ENCODE data around the gene SETMAR. TPM values are rescaled to one million over a fixed set of nuclear protein-coding genes. Genes with fewer than 3 reads are reported as not detected.

SETMAR gene
- total and polyA plus RNA-seq, 2 donors from 2014 or later, result 16.0 to 21.4 TPM

DNA sequence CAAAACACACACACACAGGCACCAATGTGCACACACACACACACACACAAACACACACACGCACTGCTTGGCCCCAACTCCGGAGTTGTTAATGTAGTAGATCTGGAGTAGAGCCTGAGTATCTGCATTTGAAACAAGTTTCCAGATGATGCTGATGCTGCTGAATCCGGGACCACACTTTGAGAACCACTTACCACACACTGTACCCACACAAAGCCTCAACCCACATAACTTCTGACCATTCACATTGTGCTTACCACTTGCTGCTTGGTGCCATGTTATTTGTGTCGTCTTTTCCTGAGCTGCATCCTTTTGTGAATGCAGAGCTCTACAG is 36.9 kb downstream of the SETMAR start:
- Histone ChIP-seq H3K9ac (ENCODE audit: low read length in 3 of 3) (no peak overlapping the region), H3K4me3 (ENCODE audit: low read length in 3 of 3) (no peak overlapping the region), H3K27me3 (ENCODE audit: control insufficient read depth, insufficient read depth, low read length) (no peaks in the 10 kb centered on the region), H3K36me3 (ENCODE audit: control insufficient read depth in 2 of 3, insufficient read depth in 3 of 3, low read length in 3 of 3) (no peaks in the 10 kb centered on the region), H3K27ac (ENCODE audit: low read depth in 2 of 2, low read length in 2 of 2) (no peak overlapping the region), H3K4me1 (ENCODE audit: control insufficient read depth in 2 of 3, insufficient read depth in 2 of 3, low read depth in 1 of 3, low read length in 3 of 3) (peaks cover 0 to 4% (median 0%) of the 10 kb centered on the region in 3 donors), H3K9me3 (ENCODE audit: control insufficient read depth in 2 of 3, insufficient read depth in 1 of 3, low read length in 3 of 3) (peaks cover 0 to 2% (median 0%) of the 10 kb centered on the region in 3 donors)
- no peak for DNase-seq
- intact Hi-C loops (cut with DNase I), result no loop called here
- TF ChIP-seq, protein P1, sequence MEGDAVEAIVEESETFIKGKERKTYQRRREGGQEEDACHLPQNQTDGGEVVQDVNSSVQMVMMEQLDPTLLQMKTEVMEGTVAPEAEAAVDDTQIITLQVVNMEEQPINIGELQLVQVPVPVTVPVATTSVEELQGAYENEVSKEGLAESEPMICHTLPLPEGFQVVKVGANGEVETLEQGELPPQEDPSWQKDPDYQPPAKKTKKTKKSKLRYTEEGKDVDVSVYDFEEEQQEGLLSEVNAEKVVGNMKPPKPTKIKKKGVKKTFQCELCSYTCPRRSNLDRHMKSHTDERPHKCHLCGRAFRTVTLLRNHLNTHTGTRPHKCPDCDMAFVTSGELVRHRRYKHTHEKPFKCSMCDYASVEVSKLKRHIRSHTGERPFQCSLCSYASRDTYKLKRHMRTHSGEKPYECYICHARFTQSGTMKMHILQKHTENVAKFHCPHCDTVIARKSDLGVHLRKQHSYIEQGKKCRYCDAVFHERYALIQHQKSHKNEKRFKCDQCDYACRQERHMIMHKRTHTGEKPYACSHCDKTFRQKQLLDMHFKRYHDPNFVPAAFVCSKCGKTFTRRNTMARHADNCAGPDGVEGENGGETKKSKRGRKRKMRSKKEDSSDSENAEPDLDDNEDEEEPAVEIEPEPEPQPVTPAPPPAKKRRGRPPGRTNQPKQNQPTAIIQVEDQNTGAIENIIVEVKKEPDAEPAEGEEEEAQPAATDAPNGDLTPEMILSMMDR (IDR thresholded peaks at IDR 0.05; ENCODE audit: borderline replicate concordance, extremely low read depth, insufficient read depth), result no peak
- no peak for FAIRE-seq

DNA sequence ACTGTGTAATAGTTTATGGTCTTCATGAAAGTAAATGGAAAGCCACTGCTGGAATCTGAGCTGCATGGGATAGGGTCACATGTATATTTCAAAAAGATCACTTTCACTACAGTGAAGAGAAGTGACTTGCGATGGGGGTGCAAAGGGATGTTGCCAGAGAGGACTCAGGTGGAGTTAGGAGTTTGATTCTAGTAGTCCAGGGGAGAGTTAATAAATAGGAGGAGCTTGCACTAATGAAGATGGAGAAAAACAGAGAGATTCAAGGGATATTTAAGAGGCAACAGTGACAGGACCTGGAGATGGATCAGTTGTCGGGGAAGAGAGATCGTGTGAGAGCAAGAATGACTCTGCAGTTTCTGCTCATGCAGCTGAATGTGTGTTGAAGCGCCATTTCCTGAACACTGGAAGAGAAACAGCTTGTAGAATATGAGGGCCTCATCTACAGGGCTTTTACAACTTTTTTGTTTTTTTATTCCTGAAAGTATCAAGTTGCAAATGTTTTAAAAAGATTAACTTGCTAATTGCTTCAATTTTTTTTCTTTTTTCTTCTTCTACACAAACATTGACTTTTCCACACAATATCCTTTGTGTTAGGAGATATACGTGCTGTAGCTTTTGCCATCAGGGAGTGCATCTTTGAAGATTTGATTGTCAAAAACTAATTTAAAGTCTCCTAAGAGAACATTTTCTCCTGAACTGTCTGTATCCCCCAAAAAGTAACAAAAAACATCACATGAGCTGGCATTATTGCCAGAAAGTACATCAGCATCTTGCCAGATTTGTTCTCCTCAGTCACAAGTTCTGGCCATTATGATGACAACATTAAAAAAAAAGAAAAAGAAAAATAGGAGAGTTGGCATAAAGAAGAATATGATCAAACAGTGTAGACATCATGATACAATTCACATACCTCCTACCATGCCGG is 37.5 kb downstream of the SETMAR start:
- Histone ChIP-seq H3K4me1 (ENCODE audit: control insufficient read depth in 2 of 3, insufficient read depth in 2 of 3, low read depth in 1 of 3, low read length in 3 of 3) (peaks cover 0 to 4% (median 0%) of the 10 kb centered on the region in 3 donors), H3K9ac (ENCODE audit: low read length in 3 of 3) (no peak overlapping the region), H3K27ac (ENCODE audit: low read depth in 2 of 2, low read length in 2 of 2) (no peak overlapping the region), H3K27me3 (ENCODE audit: control insufficient read depth, insufficient read depth, low read length) (no peaks in the 10 kb centered on the region), H3K36me3 (ENCODE audit: control insufficient read depth in 2 of 3, insufficient read depth in 3 of 3, low read length in 3 of 3) (no peaks in the 10 kb centered on the region), H3K9me3 (ENCODE audit: control insufficient read depth in 2 of 3, insufficient read depth in 1 of 3, low read length in 3 of 3) (peaks cover 0 to 2% (median 0%) of the 10 kb centered on the region in 3 donors), H3K4me3 (ENCODE audit: low read length in 3 of 3) (no peak overlapping the region)
- DNase-seq (peak in 3 of 5 donors; percentile 24 to 80 (median 56)), FAIRE-seq (no peak)
- intact Hi-C loops (cut with DNase I), result no loop called here
- TF ChIP-seq, protein P1 (IDR thresholded peaks at IDR 0.05; ENCODE audit: borderline replicate concordance, extremely low read depth, insufficient read depth), result no peak

DNA sequence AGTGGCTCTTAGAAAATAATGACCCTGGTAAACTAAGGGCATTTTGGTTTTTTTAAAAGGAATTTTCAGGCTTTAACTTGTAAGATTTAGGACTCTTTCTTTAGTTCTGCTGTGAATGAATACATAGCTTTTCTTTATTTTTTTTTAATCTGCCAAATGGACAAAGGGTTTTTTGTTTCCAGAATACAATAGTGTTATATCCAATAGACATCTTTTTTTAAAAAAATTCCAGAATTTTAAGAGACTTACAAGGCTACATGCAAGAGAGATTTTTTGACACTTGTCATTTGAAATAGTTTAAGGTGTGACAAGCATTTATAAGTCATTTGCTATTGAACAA is 38.1 kb downstream of the SETMAR start:
- no peak for FAIRE-seq

More for the DNA sequence above, 38.1 kb downstream of the SETMAR start:
- H3K27ac ChIP-seq (ENCODE audit: low read depth in 2 of 2, low read length in 2 of 2), result no peak overlapping the region
- TF ChIP-seq, protein P1 (IDR thresholded peaks at IDR 0.05; ENCODE audit: borderline replicate concordance, extremely low read depth, insufficient read depth), result no peak
- H3K36me3 ChIP-seq (ENCODE audit: control insufficient read depth in 2 of 3, insufficient read depth in 3 of 3, low read length in 3 of 3), result no peaks in the 10 kb centered on the region
- H3K9ac ChIP-seq (ENCODE audit: low read length in 3 of 3), result no peak overlapping the region
- no peak for DNase-seq
- H3K4me3 ChIP-seq (ENCODE audit: low read length in 3 of 3), result no peak overlapping the region
- intact Hi-C loops (cut with DNase I), result no loop called here
- peaks cover 0 to 4% (median 0%) of the 10 kb centered on the region in 3 donors for H3K4me1 ChIP-seq (ENCODE audit: control insufficient read depth in 2 of 3, insufficient read depth in 2 of 3, low read depth in 1 of 3, low read length in 3 of 3)
- H3K27me3 ChIP-seq (ENCODE audit: control insufficient read depth, insufficient read depth, low read length), result no peaks in the 10 kb centered on the region
- H3K9me3 ChIP-seq (ENCODE audit: control insufficient read depth in 2 of 3, insufficient read depth in 1 of 3, low read length in 3 of 3), result peaks cover 0 to 2% (median 0%) of the 10 kb centered on the region in 3 donors

All from kidney (tissue), 14 donors.